ENCODE measurements around the gene PGPEP1.
A peak's percentile ranks its signal among the peaks of the same experiment; 100 is the strongest.
"Not testable (repeated sequence)": the region's sequence is repeated elsewhere in the genome, so short reads cannot be mapped to it uniquely, and the experiment has no call there.

Gene PGPEP1

GRCh38 chr19:18306888-18307260 lies 33.5 kb upstream of the PGPEP1 start:
- H3K4me3 ChIP-seq (ENCODE audit: low read length), result no peak overlapping the region
- no peak for DNase-seq (ENCODE audit: low read depth, low spot score)

- H3K4me3 ChIP-seq (ENCODE audit: low read length), result no peak overlapping the region
- no peak for DNase-seq (ENCODE audit: low read depth, low spot score)
Measured at GRCh38 chr19:18307271-18307681, 33.1 kb upstream of the PGPEP1 start.

- no peak for DNase-seq (ENCODE audit: low read depth, low spot score)
- H3K4me3 ChIP-seq (ENCODE audit: low read length), result no peak overlapping the region
Measured at GRCh38 chr19:18308051-18308947, 32.1 kb upstream of the PGPEP1 start.

GRCh38 chr19:18308948-18309325 lies 31.5 kb upstream of the PGPEP1 start:
- no peak overlapping the region for H3K4me3 ChIP-seq (ENCODE audit: low read length)
- no peak for DNase-seq (ENCODE audit: low read depth, low spot score)

GRCh38 chr19:18309525-18310064 lies 30.8 kb upstream of the PGPEP1 start:
- H3K4me3 ChIP-seq (ENCODE audit: low read length), result no peak overlapping the region
- DNase-seq (ENCODE audit: low read depth, low spot score), result no peak

GRCh38 chr19:18310118-18310909 lies 30.1 kb upstream of the PGPEP1 start:
- H3K4me3 ChIP-seq (ENCODE audit: low read length), result no peak overlapping the region
- DNase-seq (ENCODE audit: low read depth, low spot score), result no peak

- no peak for DNase-seq (ENCODE audit: low read depth, low spot score)
- no peak overlapping the region for H3K4me3 ChIP-seq (ENCODE audit: low read length)
Measured at GRCh38 chr19:18310966-18311365, 29.4 kb upstream of the PGPEP1 start.

- H3K4me3 ChIP-seq (ENCODE audit: low read length), result no peak overlapping the region
- DNase-seq (ENCODE audit: low read depth, low spot score), result no peak
Measured at GRCh38 chr19:18311502-18312091, 28.8 kb upstream of the PGPEP1 start.

GRCh38 chr19:18312092-18312534 lies 28.3 kb upstream of the PGPEP1 start:
- no peak overlapping the region for H3K4me3 ChIP-seq (ENCODE audit: low read length)
- DNase-seq (ENCODE audit: low read depth, low spot score), result no peak

GRCh38 chr19:18313398-18313797 lies 27.0 kb upstream of the PGPEP1 start:
- DNase-seq (ENCODE audit: low read depth, low spot score), result no peak
- H3K4me3 ChIP-seq (ENCODE audit: low read length), result no peak overlapping the region

GRCh38 chr19:18317961-18318800 lies 22.2 kb upstream of the PGPEP1 start:
- peak; percentile 88 for DNase-seq (ENCODE audit: low read depth, low spot score)
- H3K4me3 ChIP-seq (ENCODE audit: low read length), result peak overlapping the region; percentile 42

GRCh38 chr19:18319591-18320135 lies 20.7 kb upstream of the PGPEP1 start:
- H3K4me3 ChIP-seq (ENCODE audit: low read length), result no peak overlapping the region
- no peak for DNase-seq (ENCODE audit: low read depth, low spot score)

GRCh38 chr19:18320865-18321733 lies 19.3 kb upstream of the PGPEP1 start:
- no peak for DNase-seq (ENCODE audit: low read depth, low spot score)
- H3K4me3 ChIP-seq (ENCODE audit: low read length), result peak overlapping the region; percentile 95

- peak overlapping the region; percentile 95 for H3K4me3 ChIP-seq (ENCODE audit: low read length)
- peak; percentile 83 for DNase-seq (ENCODE audit: low read depth, low spot score)
Measured at GRCh38 chr19:18321734-18322102, 18.7 kb upstream of the PGPEP1 start.

GRCh38 chr19:18322318-18322758 lies 18.1 kb upstream of the PGPEP1 start:
- DNase-seq (ENCODE audit: low read depth, low spot score), result peak; percentile 80
- peak overlapping the region; percentile 95 for H3K4me3 ChIP-seq (ENCODE audit: low read length)

- peak; percentile 98 for DNase-seq (ENCODE audit: low read depth, low spot score)
- peak within 1 kb of the TSS; percentile 95 for H3K4me3 ChIP-seq (ENCODE audit: low read length)
Measured at GRCh38 chr19:18322759-18323460, 17.5 kb upstream of the PGPEP1 start, which contains the start of gene LSM4. LSM4 (minus strand) TSS chr19:18323076; CDS start chr19:18323020, 56 bp downstream.

- not testable (repeated sequence) for DNase-seq (ENCODE audit: low read depth, low spot score); H3K4me3 ChIP-seq (ENCODE audit: low read length)
Measured at GRCh38 chr19:18324373-18324731, 16.0 kb upstream of the PGPEP1 start.

Measured in Jurkat, Clone E6-1 (cell line).